ENCODE results near the gene TRIP6.

GRCh38 chr7:100860702-100861615 lies 6.2 kb upstream of the TRIP6 start:
- TF ChIP-seq POLR2AphosphoS5 (IDR thresholded peaks at IDR 0.05; ENCODE audit: low read depth), result no peak
- TF ChIP-seq ETS1 (IDR thresholded peaks at IDR 0.05), result no peak
- no peak for TF ChIP-seq CTCF (conservative IDR thresholded peaks at IDR 0.05; ENCODE audit: low read depth in 2 of 2)
- TF ChIP-seq REST (IDR thresholded peaks at IDR 0.05; ENCODE audit: unreplicated experiment), result no peak
- TF ChIP-seq EZH2 (IDR thresholded peaks at IDR 0.05; ENCODE audit: low read depth, unreplicated experiment), result no peak
- no peak for TF ChIP-seq JUNB (IDR thresholded peaks at IDR 0.05; ENCODE audit: unreplicated experiment)
- no peak for TF ChIP-seq EZH2phosphoT487 (IDR thresholded peaks at IDR 0.05; ENCODE audit: unreplicated experiment)

Data from GM23338 (cell line).